Fibroblast of skin of left quadriceps (primary cell): ENCODE data around the gene CDC20.
A peak's percentile ranks its signal among the peaks of the same experiment; 100 is the strongest.
"Not testable (repeated sequence)": the region's sequence is repeated elsewhere in the genome, so short reads cannot be mapped to it uniquely, and the experiment has no call there.

ENCODE experiments used
- DNase-seq, 2 experiments: peaks; one replicate each; pipeline ENCODE4 v3.0.0-alpha.2; 2013; ENCODE audit warnings: low read depth in 2 of 2

CDC20 gene

DNA sequence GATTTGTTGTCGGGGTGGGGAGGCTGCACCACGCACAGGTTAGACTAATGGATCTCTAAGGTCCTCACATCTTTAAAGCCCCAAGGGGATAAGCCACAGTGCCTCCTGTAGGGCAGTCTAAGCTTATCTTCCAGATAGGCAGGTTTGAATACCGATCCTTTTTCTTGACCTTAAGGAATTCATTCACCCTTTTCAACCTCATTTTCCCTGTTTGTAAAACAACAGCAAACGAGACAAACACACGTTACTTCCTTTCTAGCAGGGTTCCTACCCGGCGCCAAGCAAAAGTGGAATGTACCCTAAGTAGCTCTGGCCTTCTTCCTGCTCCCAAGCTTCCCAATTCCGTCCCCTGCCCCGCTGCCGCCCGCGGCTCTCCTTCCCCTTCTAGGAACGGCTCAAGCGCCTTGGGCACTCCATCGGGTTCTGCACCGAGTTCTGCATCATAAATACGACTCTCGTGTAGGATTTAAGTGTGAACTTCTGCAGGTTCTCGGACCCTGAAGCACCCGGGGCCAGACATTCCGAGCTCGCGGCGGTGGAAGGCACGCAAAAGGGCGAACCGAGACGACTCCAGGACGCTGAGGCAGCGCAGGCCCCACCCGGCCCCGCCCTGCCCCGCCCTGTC is 548 bp upstream of the CDC20 start:
- DNase-seq = no peak

DNA sequence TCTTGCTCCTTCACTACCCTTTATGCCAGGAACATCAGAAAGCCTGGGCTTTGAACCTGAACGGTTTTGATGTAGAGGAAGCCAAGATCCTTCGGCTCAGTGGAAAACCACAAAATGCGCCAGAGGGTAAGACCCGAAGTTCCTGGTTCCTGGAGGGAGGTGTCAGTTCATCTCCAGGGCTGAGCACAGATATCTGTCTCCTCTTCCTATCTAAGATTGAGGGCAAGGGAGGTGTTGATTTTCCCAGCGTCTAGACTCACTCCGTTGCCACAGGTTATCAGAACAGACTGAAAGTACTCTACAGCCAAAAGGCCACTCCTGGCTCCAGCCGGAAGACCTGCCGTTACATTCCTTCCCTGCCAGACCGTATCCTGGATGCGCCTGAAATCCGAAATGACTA is 915 bp downstream of the CDC20 start:
- DNase-seq = no peak

DNA sequence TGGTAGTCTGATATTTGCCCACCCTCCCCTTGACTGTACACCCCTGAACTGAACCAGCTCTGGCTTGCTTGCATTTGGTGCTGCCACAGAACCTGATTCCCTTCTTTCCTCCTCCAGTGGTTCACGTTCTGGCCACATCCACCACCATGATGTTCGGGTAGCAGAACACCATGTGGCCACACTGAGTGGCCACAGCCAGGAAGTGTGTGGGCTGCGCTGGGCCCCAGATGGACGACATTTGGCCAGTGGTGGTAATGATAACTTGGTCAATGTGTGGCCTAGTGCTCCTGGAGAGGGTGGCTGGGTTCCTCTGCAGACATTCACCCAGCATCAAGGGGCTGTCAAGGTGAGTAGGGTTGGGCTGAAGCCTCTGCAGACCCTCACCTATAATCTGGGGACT is 1.8 kb downstream of the CDC20 start:
- DNase-seq = no peak

DNA sequence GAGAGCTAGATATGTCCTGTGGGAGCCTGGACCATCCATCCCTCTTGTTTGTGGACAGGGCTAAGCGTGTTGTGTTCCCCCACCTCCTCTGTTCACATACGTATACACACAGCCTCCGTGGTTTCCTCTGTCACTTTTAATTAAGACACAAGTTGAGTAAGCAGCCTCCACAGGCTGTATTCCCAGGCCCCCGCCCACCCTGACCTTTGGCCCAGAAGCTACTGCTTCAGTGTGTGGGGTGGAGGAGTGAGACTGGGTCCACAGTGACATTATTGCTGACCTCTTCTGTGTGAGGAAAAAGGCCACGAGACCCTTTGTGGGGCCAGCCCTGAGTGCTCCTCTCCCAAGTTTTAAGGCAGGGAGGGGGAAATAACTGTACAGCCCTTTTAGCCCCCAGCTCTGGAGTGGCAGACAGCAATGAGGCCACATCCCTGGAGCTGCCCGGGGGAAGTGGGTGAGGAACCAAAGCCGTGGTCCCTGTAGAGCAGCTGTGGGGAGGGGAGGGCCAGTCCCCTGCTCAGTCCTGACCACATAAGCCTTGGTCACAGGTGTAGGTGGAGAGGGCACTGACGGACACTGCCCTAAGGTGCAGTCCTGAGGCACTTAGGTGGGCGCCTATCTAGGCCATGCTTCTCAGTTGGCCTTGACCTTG is 4.6 kb downstream of the CDC20 start:
- DNase-seq = no peak

DNA sequence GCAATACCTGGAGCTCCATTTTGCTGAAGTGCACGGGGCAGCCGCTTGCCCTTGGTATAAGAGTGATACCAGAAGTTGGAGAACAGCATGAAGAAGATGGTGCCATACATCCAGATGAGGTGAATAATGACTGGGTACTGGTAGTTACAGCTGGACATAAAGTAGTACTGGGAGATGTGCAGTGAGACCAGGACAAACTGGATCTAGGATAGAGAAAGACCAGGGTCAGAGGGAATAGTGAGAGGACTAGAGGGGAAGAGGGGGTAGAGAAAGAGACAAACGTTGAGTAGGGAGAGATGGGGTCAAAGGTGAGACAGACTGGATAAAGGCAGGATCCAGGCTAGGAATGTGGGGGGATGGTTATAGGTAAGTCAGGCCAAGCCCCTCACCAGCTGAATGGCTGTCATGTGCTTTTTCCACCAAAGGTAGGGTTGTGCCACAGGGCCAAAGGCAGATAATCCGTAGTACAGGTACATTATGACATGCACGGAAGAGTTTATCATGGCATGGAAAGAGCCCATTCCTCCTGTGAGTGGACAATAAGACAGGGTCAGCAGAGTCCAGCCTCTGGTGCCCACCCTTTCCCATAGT is 5.2 kb downstream of the CDC20 start:
- DNase-seq = no peak

DNA sequence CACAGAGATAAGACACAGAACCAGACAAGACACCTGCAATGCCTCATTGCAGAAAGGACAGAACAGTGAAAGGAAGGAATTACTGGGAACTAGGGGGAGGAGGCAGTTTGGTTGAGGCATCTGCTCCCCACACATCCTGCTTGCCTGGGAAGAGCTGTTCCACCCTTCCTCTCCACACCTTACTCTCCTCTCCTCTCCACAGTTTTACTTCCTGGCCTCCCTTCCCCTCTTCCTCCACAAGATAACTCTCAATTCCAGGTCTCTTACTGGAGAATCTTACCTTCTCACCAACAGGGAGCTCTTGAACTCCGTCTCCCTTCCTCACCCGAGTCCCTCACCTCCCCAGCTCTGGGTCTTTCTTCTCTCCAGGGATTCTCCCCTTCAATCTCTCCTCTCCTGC is 6.9 kb downstream of the CDC20 start:
- DNase-seq = no peak

DNA sequence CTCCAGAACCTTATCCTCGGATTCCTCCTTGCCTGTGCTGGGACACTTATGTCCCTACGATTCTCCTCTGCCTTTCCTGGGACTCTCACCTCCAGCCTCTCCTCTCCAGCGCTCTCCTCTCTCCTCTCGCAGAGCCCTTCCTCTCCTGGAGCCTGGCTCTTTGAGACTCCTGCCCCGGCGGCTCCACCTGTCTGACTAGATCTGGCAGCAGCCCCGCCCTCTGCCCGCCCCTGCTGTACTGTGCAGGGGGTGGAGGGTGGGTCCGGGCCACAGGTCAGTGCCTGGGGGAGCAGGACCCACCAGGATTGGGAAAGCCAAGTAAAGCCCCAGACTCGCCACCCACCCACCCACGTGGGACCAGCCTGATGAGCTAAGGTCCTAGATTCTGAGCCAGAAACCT is 7.4 kb downstream of the CDC20 start:
- DNase-seq = no peak

DNA sequence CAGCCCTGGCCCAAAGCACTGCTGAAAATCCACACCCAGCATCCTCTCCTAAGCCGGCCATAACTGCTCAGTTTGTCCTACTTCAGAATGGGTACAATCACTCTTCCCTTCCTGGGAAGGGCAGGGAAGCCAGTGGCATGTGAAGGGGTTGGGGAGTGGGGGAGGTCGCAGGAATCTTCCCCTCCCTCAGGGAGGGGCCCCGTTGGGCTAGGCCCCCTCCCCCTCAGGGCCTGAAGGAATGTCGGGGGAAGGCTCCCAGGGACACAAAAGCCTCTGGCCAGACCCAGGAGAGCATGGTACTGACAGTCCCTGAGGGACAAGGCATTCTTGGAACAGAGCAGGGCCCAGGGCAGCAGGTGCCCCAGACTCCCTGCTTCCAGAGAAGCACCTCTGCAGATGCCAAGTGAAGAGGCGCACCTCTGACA is 7.8 kb downstream of the CDC20 start:
- DNase-seq = no peak

DNA sequence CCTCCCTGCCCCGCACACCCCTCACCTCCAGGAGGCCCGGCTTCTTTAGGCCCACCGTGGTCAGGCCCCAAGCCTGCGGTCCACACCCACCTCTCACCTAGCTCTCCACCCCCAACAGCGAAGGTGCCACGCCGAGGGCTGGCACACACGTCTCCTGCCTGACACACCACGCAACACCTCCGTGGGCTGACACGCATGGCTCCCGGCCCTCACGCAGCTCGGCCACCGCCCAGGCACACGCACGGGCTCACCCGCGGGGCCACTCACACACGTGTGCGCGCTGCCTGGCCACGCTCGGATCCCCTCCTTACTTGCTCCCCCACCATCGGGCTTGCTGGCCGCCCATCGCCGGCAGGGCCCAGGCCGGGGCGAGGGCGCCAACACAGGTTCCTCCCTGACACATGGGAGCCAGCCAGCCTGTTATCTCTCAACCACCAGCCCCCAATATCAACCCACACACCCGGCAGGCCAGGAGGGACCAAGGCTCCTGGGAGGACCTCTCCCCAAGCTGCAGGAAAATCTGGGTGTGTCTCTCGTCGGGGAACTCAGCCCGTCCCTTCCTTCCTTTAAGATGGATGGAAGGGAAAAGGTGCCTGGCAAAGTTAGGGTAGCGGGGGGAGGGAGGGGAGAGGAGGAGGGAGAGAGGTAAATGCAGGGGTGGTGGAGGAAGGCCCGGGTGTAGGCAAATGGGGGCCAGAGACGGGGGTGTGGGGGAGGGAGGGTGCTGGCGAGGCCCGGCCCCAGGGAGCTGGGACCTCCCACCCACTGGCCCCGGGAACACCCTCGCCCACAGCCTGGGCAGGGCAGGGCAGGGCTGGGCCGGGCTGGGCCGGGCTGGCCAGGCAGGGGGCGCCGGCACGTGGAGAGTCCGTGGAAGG is 8.5 kb downstream of the CDC20 start:
- DNase-seq = no peak

DNA sequence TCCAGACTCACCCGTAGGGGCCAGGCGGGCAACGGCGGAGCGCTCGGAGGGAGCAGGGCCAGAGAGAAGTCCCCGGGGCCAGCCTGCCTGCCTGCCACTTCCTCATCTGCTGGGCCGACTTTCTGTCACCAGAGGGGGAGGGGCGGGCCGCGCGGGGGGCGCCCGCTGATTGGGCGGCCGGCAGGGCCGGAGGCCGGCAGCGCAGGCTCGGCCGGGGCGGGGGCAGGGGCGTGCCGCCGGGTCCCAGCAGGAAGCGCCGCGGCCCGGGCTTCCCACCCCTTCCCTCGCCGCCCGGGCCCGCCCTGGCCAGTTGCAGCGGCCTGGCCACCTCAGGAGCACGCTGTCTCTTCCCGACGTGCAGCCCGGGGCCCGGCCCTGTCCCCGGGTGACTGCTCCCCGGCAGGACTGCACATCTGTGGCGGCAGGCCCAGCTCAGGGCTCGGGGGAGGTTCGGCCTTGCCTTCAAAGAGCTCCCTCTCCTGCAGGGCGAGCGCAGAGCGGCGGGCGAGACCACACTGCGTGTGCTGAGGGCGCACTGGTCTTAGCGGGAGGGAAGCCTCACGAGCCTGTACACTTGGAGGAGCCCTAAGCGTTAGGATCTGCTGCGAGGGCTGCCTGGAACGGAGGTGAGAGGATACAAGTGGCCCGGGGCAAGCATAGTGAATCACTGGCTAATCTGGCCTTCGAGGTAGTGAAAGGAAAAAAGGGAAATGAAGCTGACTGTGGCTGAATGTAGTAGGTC is 9.3 kb downstream of the CDC20 start, which contains the start of gene ELOVL1:
Gene ELOVL1 (minus strand): TSS at position 108 of the 742 bp plus-strand sequence. CDS start 2,402 bp downstream, outside the sequence.
- DNase-seq = peak; percentile 51 to 66

DNA sequence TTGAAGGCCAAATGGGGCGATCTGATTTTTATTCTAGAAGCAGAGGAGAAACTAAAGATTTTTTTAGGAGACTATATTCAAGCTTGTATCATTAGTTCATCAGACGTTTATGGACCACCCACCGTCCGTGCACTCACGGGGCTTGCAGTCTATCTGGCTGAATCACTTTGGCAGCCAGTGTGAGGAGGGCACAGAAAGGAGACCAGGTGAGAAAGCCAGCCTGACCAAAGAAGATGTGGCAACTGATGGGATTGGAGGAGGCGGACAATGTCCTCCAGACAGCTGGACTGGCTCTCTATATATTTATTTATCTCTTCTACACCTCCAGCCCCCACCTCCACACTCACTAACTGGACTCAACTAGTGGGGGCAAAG is 9.9 kb downstream of the CDC20 start:
- no peak for DNase-seq

DNA sequence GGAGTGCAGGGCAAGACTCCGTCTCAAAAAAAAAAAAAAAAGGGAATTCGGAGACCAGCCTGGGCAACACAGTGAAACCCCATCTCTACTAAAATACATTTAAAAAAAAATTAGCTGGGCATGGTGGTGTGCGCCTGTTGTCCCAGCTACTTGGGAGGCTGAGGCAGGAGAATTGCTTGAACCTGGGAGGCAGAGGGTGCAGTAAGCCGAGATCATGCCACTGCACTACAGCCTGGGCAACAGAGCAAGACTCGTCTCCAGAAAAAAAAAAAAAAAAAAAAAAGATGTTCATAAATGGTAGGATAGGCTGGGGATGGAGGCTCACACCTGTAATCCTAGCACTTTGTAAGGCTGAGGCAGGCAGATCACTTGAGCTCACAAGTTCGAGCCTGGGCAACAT is 11.0 kb downstream of the CDC20 start:
- not testable (repeated sequence) for DNase-seq

DNA sequence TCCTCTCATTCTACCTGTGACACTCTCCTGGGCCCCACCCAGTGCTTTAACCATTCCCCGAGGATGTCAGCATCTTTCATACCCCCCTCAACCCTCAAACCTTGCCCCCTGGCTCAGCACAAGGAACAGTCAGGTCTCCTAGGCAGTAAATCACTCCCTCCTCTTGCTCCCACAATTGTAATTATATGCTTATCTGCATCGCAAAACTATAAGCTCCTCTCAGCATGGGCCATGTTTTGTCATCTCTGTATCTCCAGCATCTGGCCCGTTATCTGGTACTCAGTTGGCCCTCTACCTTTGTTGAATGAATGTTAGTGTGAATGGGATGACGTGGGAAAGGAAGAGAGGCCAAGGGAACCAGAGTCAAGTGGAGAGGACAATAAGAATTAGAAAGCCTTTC is 11.8 kb downstream of the CDC20 start:
- DNase-seq = no peak

DNA sequence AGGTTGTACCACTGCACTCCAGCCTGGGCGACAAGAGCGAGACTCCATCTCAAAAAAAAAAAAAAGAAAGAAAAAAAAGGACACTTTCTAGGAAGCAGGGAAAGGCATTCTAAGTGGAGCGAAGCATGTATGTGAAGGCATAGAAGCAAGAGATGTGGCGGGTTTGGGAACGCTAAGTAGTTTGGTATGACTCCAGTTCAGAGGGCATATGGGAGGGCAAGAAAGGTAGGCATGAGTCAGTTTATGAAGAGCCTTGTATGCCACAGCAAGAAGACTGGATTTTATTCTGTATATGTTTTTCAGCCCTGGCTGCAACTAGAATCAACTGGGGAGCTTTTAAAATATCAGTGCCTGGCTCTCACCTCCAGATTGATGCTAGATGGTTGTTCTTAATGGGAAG is 13.4 kb downstream of the CDC20 start:
- no peak for DNase-seq

DNA sequence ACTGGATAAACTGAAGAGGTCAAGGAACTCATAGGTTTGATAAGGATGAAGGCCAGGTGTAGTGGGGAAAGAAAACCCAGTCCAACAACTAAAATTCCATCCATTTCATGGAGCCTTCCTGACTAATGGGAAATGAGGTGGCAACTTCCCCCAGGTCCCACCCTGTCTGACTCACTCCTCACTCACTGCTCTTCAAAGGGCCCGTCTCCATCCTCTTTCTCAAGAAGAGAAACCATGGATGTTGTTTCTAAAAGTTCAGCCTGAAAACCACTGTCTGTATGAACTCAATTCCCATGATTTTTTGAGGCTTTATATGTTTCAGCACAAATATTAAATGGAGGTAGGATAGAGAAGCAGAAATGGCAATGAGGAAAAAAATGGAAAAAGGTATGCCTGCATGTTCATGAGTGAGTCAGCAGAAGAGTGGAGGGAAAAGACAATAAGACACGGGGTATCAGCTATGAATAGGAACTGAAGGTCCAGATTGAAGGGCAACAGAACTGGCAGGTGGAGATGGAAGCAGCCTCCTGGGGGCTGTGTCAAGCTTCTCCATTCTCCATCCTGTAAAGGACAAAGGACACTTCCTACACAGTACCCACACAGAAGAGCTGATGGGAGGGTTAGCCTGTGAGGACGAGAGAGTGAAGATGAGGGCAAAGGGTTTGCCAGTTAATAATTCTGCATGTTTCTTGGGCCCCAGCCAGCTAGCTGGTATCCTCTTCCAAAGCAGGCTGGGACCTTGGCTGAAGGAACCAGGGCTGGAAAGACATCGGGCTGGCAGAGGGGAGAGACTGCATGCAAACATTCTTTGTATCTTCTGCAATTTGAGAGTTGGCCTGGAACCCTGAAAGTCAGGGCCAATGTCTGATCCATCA is 14.5 kb downstream of the CDC20 start:
- peak; percentile 31 to 37 for DNase-seq

DNA sequence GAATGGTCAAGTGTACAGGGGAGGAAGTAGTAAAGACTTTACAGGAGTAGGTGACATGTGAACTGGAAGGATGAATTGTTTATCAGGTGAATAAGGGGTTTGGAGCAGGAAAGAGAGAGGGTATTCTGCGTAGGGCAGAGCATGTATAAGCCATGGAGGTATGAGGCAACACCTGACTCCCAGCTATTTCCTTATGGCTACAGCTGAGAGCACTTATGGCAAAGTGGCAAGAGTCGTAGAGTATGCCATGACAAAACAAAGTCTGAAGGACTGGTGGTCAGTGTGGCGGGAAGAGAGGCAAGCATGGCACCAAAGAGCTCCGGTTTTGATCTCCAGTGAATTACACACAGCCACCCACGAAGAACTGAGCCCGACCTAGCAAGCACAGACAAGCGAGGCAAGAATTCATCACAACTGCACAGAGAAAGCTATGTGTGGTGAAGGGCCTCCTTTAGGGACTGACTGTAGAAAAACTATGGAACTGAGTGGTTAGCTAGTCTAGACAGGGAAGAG is 18.0 kb downstream of the CDC20 start:
- no peak for DNase-seq

DNA sequence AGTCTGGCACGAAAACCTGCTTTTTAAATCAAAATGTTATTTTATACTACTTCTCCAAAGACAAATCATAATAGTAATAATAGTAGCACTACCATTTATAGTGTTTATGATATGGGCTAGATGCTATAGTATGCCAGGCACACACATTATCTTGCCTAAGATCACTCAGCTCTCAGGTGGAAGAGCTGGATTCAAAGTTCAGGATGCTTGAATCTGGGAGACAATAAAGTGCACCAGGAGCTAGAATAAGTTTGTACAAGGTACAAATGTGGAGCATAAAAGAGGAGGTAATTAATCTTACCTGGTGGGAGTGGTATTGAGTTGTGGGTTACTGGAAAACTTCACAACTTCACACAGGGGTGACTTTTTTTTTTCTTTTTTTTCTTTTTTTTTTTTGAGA is 19.1 kb downstream of the CDC20 start:
- DNase-seq = no peak

DNA sequence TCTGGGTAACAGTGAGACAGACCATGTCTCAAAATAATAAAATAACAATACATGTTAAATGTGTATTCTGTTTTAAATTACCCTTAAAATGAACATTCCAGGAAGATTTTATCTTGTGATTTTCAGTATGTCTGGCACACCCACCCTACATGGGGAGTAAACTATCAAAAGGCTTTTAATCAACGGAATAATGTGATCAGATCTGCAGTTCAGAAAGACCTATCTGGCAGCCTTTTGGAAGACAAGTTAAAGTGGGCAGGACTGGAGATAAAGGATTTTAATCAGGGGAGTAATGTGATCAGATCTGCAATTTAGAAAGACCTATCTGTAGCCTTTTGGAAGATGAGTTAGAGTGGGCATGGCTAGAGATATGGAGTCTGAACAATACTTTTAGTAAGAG is 20.7 kb downstream of the CDC20 start:
- no peak for DNase-seq

DNA sequence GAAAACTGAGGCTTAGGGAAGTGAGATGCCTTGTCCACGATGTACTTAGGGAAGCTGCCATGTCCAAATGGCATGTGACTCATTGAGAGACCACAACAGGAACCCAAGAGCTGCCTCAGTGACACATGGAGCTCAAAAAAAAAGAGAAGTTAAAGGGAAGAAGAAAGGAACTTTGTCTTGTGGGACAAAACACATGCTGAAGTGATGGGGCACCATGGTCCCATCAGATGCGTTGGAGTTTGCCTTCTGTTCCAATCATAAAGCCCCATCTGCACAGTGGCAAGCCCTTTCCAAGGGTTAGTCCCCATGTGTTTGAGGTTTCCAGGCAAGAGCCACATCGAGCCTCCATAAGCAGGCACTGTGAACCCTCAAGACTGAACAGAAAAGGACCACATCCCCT is 22.8 kb downstream of the CDC20 start:
- DNase-seq = no peak

DNA sequence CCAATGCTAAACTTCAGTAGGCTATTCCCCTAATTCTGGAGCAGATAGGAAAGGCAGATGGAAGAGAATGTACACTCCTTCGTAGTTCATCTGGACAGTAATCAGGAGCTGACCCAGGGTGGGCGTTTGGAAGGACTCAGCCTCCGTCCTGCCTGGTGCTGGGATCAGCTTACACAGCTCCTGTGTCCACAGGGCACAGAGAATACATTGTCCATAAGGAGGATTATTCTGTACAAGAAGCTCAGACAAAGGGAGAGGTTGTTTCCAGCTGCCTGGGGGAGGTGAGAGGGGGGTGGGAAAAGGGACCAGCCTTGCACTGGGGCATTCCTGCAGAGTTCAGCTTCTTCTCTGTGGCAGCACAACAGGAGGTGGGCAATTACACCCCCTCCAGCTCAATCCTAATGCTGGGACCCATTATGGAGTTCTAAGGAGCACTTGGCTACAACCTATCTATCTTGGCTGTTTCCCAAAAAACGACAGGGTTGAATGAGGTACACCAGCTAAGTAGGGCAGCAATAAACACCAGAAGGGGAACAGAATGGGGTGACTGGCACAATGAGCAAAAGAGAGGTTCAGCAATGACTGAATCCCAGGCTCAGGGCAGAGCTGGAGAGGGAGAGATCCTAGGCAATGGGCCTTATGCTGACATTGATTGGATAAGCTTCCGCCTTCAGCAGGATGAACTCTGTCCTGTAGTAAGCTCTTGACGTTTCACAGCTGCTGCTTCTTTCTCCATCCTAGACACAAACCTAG is 23.4 kb downstream of the CDC20 start:
- no peak for DNase-seq
